CD4-positive, alpha-beta T cell treated with Interleukin-2 at 100 ng/mL for 4 hours (primary cell): ENCODE data around the gene HECW1.

Source experiments
- DNase-seq: peaks from one replicate; pipeline ENCODE4 v3.0.0-alpha.2; 2020; ENCODE audit warnings: low spot score

The HECW1 gene

GRCh38 chr7:43439631-43440401, 327.4 kb downstream of the HECW1 start:
- peak; percentile 46 for DNase-seq

DNA sequence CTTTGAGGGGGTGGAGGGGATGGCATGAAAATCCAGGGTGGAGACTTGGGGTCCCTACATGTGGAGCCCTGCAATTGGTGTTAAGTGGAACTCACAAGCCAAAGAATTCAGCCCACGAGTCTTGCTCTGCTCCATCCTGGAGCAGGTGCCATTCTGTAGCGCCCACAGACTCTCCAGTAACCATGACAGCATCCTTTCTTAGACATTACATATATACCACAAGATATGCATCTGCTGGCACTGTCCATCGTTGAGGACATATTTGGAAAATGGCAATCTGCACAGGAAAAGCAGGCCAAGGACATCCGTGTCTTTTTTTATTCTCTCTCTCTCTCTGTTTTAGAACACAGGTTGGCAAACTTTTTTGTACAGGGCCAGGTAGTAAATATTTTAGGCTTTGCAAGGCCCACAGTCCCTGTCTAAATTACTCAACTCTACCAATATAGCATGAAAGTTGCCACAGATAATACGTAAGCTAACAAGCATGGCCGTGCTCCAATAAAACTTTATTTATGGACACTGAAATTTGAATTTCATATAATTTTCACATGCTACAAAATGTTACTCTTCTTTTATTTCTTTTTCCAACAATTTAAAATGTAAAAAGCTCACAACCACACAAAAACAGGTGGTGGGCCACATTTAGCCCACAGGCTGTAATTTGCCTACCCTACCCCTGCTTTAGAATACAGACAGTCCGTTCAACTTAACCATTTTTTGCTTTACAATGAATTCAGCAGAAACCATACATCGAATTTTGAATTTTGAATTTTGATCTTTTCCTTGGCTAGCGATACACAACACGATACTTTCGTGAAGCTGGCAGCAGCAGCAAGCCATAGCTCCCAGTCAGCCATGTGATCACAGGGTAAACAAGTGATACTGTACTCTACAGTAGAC, 329.0 kb downstream of the HECW1 start:
- no peak for DNase-seq

DNA sequence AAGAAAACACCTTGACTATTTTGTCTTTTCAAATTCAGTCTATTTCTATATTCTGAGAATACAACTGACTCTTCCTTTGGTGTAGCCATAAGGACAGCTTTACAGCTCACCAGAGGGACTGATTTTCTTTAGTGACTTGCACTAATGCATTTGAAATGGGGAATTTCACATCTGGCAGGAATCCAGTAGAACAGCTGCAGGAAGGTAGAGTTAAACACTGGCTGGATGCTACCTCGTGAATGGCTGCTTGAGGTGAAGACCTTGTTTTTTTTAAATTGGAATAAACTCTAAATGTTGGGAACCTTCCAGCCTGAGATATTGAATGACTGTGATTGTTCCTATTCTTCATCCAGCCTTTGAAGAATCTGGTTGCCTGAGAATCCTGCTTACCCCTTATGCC, 330.9 kb downstream of the HECW1 start:
- DNase-seq = no peak

GRCh38 chr7:43444711-43445578, 332.5 kb downstream of the HECW1 start:
- no peak for DNase-seq

GRCh38 chr7:43449577-43449976, 337.1 kb downstream of the HECW1 start:
- no peak for DNase-seq

DNA sequence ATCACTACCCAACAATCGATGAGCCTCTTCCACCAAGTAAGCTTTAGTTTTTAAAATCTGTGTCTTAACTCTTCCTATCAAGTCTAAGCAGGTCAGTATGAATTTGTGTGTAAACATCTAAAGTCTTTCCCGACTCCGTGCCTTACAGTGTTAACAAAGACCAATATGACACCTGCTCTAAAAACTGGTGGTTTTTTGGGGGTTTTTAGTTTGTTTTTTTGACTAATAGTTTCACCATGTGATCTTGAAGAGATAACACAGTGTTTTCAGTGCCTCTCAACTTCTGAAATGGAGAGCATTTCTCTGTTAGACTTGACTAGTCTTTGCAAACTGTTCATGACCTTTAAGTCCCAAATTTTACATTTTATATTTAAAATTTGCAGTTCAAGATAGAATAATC, 338.4 kb downstream of the HECW1 start:
- no peak for DNase-seq

GRCh38 chr7:43454936-43455518, 342.6 kb downstream of the HECW1 start:
- DNase-seq = peak; percentile 6

DNA sequence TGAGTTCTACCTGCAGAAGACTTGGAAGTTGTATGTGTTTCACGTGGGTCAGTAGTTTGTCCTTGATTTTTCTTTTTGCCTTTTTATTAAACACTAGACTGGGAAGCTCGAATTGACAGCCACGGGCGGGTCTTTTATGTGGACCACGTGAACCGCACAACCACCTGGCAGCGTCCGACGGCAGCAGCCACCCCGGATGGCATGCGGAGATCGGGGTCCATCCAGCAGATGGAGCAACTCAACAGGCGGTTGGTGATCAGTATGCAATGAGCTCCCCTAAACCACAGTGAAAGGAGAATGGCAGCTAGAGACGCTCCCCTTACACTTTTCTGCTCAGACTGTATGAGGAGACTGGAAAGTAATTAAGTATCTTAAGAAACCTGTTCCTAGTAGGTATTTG, 343.8 kb downstream of the HECW1 start:
- DNase-seq = no peak

GRCh38 chr7:43458330-43459018, 346.0 kb downstream of the HECW1 start:
- DNase-seq = no peak

- no peak for DNase-seq
Measured at GRCh38 chr7:43459019-43459337, 346.5 kb downstream of the HECW1 start.

GRCh38 chr7:43460733-43461348, 348.4 kb downstream of the HECW1 start:
- no peak for DNase-seq

- DNase-seq = no peak
Measured at GRCh38 chr7:43461349-43462024, 349.0 kb downstream of the HECW1 start.

GRCh38 chr7:43462836-43463235, 350.4 kb downstream of the HECW1 start:
- no peak for DNase-seq

- no peak for DNase-seq
Measured at GRCh38 chr7:43463401-43463980, 351.0 kb downstream of the HECW1 start.

DNA sequence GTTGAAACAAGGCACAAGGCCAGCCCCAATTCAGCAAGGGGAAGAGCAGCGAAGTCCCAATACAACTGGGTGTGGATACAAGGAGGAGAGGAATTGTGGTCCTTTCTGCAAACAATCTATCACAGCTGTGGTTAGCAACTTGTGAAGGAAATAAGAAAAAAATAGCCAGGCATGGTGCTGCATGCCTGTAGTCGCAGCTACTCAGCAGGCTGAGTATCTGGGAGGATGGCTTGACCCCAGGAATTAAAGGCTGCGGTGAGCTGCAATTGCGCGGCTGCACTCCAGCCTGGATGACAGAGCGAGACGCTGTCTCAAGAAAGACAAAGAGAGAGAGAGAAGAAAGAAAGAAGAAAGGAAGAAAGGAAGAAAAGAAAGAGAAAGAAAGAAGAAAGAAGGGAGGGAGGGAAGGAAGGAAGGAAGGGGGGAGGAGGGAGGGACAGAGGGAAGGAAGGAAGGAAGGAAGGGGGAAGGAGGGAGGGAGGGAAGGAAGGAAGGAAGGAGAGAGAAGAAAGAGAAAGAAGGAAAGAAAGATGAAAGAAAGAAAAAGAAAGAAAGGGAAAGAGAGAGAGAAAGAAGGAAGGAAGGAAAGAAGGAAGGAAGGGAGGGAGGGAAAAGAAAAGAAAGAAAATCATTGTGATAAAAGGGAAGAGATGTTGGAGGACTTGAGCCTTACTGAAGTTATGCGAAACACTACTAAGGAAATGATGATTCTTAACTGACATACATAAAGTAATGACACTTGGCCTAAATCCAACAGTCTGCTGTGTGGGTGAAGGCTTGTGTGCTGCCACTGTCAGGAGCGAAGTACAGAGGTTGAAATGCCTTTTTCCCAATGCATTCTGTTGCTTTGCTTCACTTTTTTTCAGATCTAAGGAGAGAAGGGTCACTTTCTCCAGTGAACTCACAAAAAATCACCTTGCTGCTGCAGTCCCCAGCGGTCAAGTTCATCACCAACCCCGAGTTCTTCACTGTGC, 353.4 kb downstream of the HECW1 start:
- no peak for DNase-seq

DNA sequence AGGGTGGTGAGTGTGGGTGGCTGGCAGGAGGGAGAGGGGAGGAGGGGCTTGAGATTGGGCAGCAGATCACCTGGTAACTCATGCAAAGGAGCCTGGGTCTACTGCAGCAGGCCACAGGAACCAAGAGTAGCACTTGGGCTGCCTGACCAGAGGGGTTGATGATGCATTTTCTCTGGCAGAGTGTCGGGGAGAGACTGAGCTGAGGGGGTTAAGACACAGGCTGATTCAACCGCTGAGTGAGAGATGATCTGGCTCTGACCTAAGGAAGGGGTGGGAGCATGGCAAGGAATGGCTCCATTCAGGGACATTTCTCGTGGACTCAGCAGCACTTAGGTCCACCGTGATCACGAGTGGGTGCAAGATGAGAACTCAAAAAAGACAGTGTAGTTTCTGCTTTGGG, 355.0 kb downstream of the HECW1 start:
- no peak for DNase-seq

DNA sequence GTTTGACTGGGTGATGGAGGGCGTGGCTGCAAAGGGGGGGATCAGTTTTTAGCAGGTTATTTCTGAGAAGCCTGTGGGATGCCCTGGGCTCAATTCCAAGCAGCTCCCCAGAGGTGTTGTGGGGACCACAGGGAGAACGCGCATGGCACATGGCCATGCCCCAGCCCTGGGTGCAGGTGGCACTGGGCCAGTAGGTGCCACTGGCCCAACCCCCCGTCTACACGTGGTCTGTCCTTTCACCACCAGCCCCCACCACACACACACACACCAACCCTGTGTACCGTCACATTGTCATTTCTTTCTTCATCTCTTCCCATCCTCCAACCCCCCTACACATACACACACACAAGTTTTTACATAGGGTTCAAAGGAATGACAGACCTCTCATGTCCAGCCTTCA, 355.4 kb downstream of the HECW1 start:
- DNase-seq = no peak

DNA sequence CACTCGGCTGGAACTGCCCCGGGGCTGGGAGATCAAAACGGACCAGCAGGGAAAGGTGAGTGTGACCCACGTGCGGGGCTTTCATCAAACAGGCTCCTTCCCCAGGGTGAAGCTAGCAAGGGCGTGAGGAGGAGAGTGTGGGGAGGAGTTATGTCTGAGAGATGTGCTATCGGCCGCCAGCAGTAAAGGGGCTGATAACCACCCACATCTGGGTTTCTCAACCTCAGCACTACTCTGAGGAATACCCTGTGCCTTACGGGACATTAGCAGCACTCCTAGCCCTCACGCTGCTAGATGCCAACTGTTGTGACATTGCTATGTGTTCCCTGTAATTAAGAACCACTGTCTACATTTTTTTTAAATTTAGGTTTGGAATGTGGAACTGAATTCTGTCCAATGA, 356.6 kb downstream of the HECW1 start:
- no peak for DNase-seq

- DNase-seq = no peak
Measured at GRCh38 chr7:43470110-43470509, 357.7 kb downstream of the HECW1 start.
